NCI-H146 treated with DMSO at 0.1 percent for 48 hours (cell line): Measurements from ENCODE around the gene C15orf62.
A peak's percentile ranks its signal among the peaks of the same experiment; 100 is the strongest.

ENCODE experiments used
- DNase-seq: peaks from one replicate; lab custom pipeline; 2025; ENCODE audit not compliant: unreplicated experiment; lab: John Stamatoyannopoulos, UW

C15orf62 gene

DNA sequence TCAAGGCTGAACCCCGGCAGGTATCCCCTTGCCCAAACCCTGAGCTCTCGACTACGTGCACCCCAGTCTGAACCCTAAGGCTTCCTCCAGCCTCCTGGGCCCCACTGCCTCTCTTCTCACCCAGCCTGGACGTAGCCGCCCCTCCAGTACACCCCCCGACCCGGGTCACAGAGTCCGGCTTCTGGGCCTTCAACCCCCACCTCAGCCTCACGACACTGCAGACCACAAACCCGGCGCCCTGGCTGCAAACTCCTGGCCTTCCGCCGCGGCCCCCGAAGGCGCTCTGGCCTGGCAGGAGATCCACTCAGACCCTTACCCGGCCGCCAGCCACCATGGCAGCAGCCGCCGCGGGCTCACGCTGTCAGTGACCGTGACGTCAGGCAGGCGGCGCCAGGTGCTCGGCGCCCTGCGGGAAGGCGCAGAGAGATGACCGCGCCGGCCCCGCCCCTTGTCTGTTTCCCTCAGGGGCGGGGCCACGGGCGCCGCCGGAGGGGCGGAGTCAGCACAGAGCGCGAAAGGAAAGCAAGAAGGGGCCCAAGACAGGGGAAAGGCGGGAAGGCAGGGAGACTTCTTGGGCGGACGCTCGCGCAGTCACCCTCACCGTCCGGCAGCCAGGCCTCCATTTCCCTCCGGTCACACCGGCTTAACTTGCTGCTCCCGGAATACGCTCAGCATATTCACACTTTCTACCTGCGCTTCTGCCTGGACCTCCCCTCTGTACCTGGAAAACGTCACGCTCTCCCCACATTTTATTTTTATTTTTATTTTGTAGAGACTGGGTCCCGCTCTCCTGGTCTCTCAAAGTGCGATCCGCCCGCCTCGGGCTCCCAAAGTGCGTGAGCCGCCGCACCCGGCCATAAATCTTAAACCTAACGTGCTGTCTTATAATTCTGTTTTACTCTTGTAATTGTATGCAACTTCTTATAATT, 14.6 kb upstream of the C15orf62 start, which contains the start of gene RMDN3:
Gene RMDN3, minus strand, starts transcription at position 372 of the 929 bp plus-strand sequence. CDS start 471 bp downstream, outside the sequence.
- DNase-seq, result peak; percentile 72

GRCh38 chr15:40755812-40756208, 14.0 kb upstream of the C15orf62 start:
- DNase-seq, result no peak

DNA sequence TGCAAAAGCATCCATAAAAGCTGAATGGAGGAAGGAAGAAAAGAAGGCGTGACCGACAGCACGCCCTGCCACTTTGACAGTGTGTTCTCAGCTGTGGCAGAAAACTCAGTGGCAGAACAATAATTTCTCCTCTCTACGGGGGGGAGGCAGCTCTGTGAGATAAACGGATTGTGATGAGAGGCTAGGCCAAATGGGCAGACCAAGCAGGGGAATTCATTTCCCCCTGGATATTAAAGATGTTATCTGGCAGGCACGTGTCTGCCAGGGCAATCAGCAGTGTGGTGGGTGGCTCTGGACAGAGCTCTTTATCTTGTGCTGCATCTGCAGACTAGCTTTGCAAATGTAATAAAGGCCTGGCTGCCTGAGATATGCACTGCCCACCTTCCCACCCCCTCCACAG, 12.8 kb upstream of the C15orf62 start:
- DNase-seq, result peak; percentile 61

- no peak for DNase-seq
Observed at GRCh38 chr15:40759961-40760360, 9.8 kb upstream of the C15orf62 start.

- DNase-seq, result peak; percentile 60
Observed at GRCh38 chr15:40762919-40763800, 6.6 kb upstream of the C15orf62 start.

DNA sequence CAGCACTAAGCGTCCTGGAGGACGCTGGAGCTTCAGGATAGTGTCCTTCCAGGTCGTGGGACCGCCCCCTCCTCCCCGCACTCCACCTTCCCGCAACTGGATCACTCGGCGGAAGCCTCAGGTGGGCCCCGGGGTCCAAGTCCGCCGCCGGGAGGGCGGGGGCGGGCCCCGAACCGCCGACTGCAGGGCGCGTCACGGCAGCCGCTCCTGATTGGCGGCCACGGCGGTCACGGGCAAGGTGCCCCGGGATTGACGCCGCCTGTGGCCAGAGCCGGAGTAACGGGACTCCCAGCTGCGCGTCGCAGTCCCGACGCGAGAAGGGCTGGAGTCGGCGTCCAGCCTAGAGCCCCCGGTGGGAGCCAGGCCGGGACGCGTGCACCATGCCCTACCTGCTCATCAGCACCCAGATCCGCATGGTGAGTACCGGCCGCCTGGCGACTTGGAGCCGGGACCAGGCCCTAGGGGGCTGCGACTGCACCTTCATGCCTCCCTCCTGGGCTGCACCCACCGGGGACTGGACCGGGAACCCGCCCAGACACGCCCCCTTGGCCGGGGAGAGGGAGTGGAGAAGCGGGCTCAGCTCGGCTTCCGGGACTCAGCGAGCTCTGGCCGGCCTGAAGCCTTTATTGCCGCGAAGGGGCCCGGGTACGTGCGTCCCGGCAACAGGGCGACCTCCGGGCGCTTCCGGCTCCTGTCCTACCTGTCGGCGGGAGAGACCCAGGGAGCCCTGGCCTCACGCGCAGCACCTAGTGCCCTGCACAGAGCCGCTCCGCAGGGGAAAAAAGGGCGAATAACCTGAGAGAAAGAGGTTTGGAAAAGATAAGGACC, 5.8 kb upstream of the C15orf62 start, which contains the start of gene GCHFR:
Gene GCHFR, plus strand, starts transcription at position 268 of the 828 bp plus-strand sequence. Its CDS starts 113 bp downstream, at position 381.
- no peak for DNase-seq

DNA sequence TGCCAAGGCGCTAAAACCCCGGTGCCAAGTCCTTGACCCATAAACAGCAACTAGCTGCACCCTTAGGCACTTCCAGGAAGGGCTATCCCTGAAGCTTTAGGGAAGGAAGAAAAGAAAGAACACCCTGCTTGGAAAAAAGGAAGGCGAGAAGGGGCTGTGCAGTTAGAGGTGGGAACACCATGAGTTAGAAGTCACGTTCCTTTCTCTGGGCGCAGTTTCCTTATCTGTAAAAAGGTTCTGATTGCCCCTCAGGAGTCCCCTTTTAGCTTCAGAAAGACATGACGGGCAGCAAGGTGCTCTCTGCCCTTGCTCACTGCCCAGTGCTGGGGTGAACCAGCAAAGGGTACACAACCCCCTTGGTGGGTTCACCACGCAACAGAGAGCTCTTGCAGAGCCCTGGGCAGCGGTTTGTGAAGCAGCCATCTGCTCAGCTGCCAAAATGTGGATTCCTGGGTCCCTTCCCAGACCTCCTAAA, 5.1 kb upstream of the C15orf62 start:
- no peak for DNase-seq

DNA sequence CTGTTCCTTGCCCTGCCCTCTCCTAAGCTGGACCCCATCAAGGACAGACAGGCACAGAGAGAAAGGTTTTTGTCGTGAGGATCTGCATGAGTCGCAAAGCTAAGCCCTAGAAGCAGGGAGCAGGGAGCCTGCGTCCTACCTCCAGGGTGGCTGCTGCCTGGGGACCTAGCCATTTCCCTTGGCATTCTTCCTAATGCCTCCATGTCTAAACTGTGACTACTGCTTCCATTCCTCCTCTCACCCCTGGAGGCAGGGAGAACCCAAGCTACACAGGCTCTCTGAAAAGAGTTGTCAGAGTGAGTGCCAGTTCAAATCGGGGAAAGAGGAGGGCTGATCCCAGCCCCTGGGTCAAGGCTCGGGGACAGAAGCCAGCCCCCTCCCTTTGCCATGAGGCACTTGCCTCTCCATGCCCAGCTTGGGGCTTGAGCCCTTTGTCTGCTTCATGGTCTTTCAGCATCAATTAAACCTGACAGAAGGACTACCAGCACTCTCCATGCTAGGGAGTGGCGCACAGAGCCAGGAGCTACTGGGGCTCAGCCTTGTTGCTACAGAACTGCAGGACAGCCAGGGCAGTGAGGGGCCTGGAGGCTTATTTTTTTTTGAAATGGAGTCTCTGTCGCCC, 3.5 kb upstream of the C15orf62 start:
- DNase-seq, result no peak

- DNase-seq, result no peak
Observed at GRCh38 chr15:40766906-40767837, 2.6 kb upstream of the C15orf62 start.

DNA sequence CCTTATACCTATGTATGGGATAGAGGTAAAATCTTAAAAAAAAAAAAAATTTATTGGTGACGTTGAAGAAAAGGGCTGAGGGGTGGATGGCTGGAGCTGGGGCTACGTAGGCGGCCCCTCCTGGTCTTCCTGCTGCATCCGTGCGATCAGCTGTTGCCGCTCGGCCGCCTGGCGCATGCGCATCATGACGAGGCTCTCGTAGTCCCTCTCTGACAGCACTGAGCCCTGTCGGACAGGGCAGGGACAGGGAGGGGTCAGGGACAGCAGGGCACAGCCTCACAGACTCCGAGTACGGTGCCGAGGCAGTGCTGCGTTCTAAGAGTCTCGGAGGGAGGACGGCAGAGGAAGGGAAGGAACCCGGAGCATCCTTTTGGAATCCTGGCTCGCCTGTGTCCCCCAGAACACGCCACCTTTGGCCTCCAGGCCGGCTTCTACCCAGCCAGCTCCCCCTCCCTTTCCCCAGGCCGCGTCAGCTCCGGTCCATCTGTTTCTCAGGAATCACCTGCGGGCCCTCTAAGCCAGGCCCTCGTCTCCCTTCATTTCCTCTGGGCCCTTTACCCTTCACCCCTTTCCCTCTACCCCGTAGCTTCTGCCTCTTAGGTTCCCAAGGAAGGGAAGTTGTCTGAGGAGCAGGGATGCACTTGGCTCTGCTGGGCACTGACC, 1.8 kb upstream of the C15orf62 start:
- no peak for DNase-seq

DNA sequence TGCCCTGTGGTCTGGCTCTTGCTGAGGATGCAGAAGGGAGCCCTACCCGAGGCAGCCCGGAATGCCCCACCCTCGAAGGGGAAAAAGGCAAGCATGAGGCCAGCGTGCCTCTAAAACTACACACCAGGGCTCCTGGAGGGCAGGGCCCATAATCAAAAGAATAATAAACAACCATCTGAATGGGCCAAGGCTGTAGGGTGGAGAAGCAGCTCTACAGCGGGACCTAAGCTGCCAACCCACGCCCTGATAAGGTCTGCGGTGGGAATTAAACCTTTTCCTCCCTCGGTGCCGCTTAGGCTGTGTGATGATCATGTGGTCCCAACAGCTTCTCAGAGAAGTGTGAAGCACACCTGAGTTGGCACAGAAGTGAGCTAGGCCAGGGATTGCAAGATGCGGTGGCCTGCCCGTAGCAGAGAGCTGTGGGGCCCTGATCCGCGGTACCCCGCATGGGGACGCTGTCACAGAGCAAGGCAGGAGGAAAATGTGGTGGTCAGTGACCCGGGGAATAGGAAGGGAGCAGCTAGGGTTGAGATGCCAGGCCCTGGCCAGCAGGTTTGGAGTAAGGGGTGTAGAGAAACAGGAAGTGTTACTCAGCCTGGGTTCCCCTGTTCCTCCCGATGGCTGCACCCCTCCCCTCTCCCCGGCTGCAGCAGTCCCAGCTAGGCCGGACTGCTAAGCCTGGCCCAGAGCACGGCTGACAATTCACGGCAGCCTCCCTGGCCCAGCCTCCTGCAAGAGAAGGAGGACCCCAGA, 1.1 kb upstream of the C15orf62 start:
- no peak for DNase-seq

GRCh38 chr15:40770147-40770721, 454 bp downstream of the C15orf62 start:
- no peak for DNase-seq

- no peak for DNase-seq
Observed at GRCh38 chr15:40771242-40771641, 1.5 kb downstream of the C15orf62 start.

DNA sequence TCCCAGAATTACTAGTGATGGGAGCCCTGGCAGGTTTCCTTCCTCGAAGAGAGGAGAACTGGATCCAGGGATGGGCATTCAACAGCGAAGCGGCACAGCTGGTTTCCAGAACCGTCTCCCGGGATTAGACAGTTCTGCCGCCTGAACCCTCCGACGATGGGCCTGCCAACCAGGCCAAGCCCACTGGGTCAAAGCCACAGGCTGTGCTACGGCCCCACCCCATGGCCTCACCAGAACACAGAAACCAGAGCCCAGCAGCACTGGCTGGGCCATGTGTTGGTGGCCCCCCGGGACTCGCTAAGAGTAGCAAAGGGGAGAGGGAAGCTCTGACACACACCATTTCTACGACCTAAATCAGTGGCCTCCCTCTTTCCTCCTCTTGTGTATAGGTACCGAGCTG, 2.2 kb downstream of the C15orf62 start:
- DNase-seq, result no peak

DNA sequence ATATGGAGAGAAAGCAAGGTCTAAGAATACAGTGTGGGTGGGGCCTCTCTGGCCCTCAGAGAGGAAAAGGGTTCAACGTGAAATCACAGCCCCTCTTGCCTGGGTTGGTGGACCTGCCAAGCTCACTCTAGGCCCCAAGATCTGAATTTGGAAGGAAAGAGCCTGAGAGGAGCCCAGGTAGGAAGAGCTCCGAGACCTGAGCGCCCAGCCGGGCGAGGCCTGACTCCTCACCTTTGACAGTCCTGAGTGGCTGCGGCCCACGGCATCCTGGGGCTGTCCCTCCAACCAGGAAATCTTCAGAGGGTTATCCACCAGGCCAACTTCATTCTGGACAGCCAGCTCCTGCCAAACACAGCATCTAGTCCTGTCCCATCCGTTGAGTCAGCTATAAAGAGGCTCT, 3.7 kb downstream of the C15orf62 start:
- DNase-seq, result no peak

- no peak for DNase-seq
Observed at GRCh38 chr15:40773902-40774301, 4.1 kb downstream of the C15orf62 start.

DNA sequence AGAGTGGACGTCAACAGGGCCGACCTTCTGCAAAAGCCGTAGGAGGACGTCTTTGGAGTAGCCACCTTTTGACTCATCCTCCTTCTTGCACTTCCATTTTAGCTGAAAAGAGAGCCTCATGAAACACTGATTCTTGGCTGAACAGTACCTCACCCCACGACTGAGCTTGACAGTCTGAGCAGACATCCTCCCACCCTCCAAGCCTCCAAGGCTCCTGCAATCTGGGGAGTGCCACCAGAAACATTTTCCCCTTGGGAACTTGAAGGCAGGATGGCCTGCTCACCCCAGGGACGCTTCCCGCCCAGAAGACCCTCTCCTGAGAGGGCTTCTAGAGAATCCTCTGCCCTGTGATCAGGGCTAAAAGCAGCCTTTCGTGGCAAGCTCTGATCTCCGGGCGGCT, 5.2 kb downstream of the C15orf62 start:
- DNase-seq, result no peak
